ENCODE measurements around the gene LGR6.

The LGR6 gene

GRCh38 chr1:202197653-202198365, 4.2 kb downstream of the LGR6 start:
- TF ChIP-seq POLR2AphosphoS5 (IDR thresholded peaks at IDR 0.05; ENCODE audit: low read depth, low read length) = no peak
- no peak for TF ChIP-seq FOXP2 (optimal IDR thresholded peaks at IDR 0.05; ENCODE audit: borderline replicate concordance, extremely low read depth, extremely low read length, insufficient read depth)
- TF ChIP-seq REST (IDR thresholded peaks at IDR 0.05; ENCODE audit: insufficient read depth in 1 of 2, low read depth in 2 of 2, low read length in 2 of 2) = no peak
- TF ChIP-seq TAF1 (IDR thresholded peaks at IDR 0.05; ENCODE audit: borderline replicate concordance, insufficient read depth, low read length) = no peak
- TF ChIP-seq SIN3A (IDR thresholded peaks at IDR 0.05; ENCODE audit: borderline replicate concordance, insufficient read depth, low read length) = no peak

- TF ChIP-seq SIN3A (IDR thresholded peaks at IDR 0.05; ENCODE audit: borderline replicate concordance, insufficient read depth, low read length) = no peak
- no peak for TF ChIP-seq REST (IDR thresholded peaks at IDR 0.05; ENCODE audit: insufficient read depth in 1 of 2, low read depth in 2 of 2, low read length in 2 of 2)
- no peak for TF ChIP-seq TAF1 (IDR thresholded peaks at IDR 0.05; ENCODE audit: borderline replicate concordance, insufficient read depth, low read length)
- TF ChIP-seq FOXP2 (optimal IDR thresholded peaks at IDR 0.05; ENCODE audit: borderline replicate concordance, extremely low read depth, extremely low read length, insufficient read depth) = no peak
- TF ChIP-seq POLR2AphosphoS5 (IDR thresholded peaks at IDR 0.05; ENCODE audit: low read depth, low read length) = no peak
Measured at GRCh38 chr1:202198366-202198724, 4.7 kb downstream of the LGR6 start.

- TF ChIP-seq REST (IDR thresholded peaks at IDR 0.05; ENCODE audit: insufficient read depth in 1 of 2, low read depth in 2 of 2, low read length in 2 of 2) = no peak
- no peak for TF ChIP-seq TAF1 (IDR thresholded peaks at IDR 0.05; ENCODE audit: borderline replicate concordance, insufficient read depth, low read length)
- no peak for TF ChIP-seq POLR2AphosphoS5 (IDR thresholded peaks at IDR 0.05; ENCODE audit: low read depth, low read length)
- no peak for TF ChIP-seq FOXP2 (optimal IDR thresholded peaks at IDR 0.05; ENCODE audit: borderline replicate concordance, extremely low read depth, extremely low read length, insufficient read depth)
- TF ChIP-seq SIN3A (IDR thresholded peaks at IDR 0.05; ENCODE audit: borderline replicate concordance, insufficient read depth, low read length) = no peak
Measured at GRCh38 chr1:202199040-202199889, 5.7 kb downstream of the LGR6 start.

GRCh38 chr1:202200112-202200548, 6.5 kb downstream of the LGR6 start:
- TF ChIP-seq POLR2AphosphoS5 (IDR thresholded peaks at IDR 0.05; ENCODE audit: low read depth, low read length) (no peak), REST (IDR thresholded peaks at IDR 0.05; ENCODE audit: insufficient read depth in 1 of 2, low read depth in 2 of 2, low read length in 2 of 2) (no peak), TAF1 (IDR thresholded peaks at IDR 0.05; ENCODE audit: borderline replicate concordance, insufficient read depth, low read length) (no peak), FOXP2 (optimal IDR thresholded peaks at IDR 0.05; ENCODE audit: borderline replicate concordance, extremely low read depth, extremely low read length, insufficient read depth) (no peak), SIN3A (IDR thresholded peaks at IDR 0.05; ENCODE audit: borderline replicate concordance, insufficient read depth, low read length) (no peak)

Data from PFSK-1 (cell line).